OCI-LY7 (cell line): Measurements from ENCODE around the gene WDR64.

Source experiments
- CTCF ChIP-seq: fragments of 200-600 bp; sonication (generic); conservative IDR thresholded peaks from 2 replicates; pipeline ENCODE4 v1.5.1; 2014; ENCODE audit warnings: mild to moderate bottlenecking, antibody characterized with exemption, low read length, moderate library complexity, mixed read lengths
- EZH2phosphoT487 ChIP-seq: fragments of 200-600 bp; sonication (generic); IDR thresholded peaks from 2 replicates; pipeline ENCODE4 v1.6.1; 2018; ENCODE audit warnings: low read depth, borderline replicate concordance, mild to moderate bottlenecking, mixed run types, antibody characterized with exemption, low read length, moderate library complexity, mixed read lengths

GRCh38 chr1:241707442-241707841 is 55.4 kb downstream of the WDR64 start:
- TF ChIP-seq CTCF (no peak), EZH2phosphoT487 (no peak)
